Retinal pigment epithelial cell (primary cell): Measurements from ENCODE around the gene OR1I1.

ENCODE experiments used
- DNase-seq: peaks from one replicate; pipeline ENCODE4 v3.0.0-alpha.2; 2010; ENCODE audit warnings: low read depth
- H3K4me3 ChIP-seq: 2 replicates; pipeline ENCODE4 v1.5.1; 2011; ENCODE audit warnings: mild to moderate bottlenecking, low read length, control low read depth, moderate library complexity
- TF ChIP-seq, protein P1 (sequence below): conservative IDR thresholded peaks from 2 replicates; pipeline ENCODE4 v1.5.1; 2011; ENCODE audit warnings: low read depth, low read length, control low read depth, inconsistent platforms

The OR1I1 gene

GRCh38 chr19:15112385-15112784 lies 30.4 kb downstream of the OR1I1 start:
- H3K4me3 ChIP-seq: no peak overlapping the region
- DNase-seq: no peak

GRCh38 chr19:15113245-15114152 lies 31.5 kb downstream of the OR1I1 start:
- DNase-seq: no peak
- TF ChIP-seq, protein P1, sequence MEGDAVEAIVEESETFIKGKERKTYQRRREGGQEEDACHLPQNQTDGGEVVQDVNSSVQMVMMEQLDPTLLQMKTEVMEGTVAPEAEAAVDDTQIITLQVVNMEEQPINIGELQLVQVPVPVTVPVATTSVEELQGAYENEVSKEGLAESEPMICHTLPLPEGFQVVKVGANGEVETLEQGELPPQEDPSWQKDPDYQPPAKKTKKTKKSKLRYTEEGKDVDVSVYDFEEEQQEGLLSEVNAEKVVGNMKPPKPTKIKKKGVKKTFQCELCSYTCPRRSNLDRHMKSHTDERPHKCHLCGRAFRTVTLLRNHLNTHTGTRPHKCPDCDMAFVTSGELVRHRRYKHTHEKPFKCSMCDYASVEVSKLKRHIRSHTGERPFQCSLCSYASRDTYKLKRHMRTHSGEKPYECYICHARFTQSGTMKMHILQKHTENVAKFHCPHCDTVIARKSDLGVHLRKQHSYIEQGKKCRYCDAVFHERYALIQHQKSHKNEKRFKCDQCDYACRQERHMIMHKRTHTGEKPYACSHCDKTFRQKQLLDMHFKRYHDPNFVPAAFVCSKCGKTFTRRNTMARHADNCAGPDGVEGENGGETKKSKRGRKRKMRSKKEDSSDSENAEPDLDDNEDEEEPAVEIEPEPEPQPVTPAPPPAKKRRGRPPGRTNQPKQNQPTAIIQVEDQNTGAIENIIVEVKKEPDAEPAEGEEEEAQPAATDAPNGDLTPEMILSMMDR: no peak

More at GRCh38 chr19:15112385-15112784, 30.4 kb downstream of the OR1I1 start:
- TF ChIP-seq, protein P1: no peak

GRCh38 chr19:15114153-15114540 lies 32.1 kb downstream of the OR1I1 start:
- no peak for DNase-seq
- no peak overlapping the region for H3K4me3 ChIP-seq

More at GRCh38 chr19:15113245-15114152, 31.5 kb downstream of the OR1I1 start:
- H3K4me3 ChIP-seq: no peak overlapping the region

DNA sequence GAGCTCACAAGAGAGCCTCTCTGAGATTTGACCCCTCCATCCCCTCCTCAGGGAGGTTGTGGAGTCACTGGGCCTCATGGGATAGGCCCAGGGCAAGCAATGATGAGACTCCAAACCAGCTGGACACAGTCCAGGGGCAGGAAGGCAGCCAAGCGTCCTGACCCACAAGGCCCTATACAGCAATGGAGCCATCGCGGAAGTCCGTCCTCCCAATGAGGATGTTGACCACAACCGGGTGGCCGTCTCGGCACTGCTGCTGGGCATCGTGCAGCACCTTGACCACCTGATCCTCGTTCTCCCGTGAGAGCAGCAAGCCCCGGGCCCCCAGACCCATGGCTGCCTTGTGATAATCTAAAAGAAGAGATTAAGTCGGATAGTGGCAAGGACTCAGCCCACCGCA lies 33.1 kb downstream of the OR1I1 start:
- no peak for DNase-seq
- TF ChIP-seq, protein P1: no peak
- no peak overlapping the region for H3K4me3 ChIP-seq

More at GRCh38 chr19:15114153-15114540, 32.1 kb downstream of the OR1I1 start:
- TF ChIP-seq, protein P1: no peak

GRCh38 chr19:15115762-15116615 lies 34.0 kb downstream of the OR1I1 start:
- no peak for DNase-seq
- H3K4me3 ChIP-seq: no peak overlapping the region
- TF ChIP-seq, protein P1: no peak

DNA sequence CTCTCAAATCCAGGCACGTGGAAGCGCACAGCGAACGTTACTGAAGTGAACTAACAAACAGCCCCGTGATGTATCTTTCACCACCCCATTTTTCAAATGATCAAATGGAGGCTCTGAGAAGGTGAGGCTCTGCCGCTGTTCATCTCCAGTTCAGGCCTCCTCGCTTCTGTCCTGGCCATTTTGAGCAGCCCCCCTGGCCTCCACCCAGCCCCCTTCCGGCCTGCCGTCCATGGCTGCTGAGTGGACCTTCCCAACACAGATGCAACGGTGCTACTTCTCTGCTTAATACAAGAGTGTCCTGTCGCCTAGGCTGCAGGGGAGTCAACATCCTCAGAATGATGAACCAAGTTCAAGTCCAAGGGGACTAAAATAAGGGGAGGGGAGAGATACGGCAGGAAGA lies 34.8 kb downstream of the OR1I1 start:
- DNase-seq: no peak
- H3K4me3 ChIP-seq: no peak overlapping the region

More for the DNA sequence above, 34.8 kb downstream of the OR1I1 start:
- TF ChIP-seq, protein P1: no peak
